Thyroid gland (tissue), 4 donors: Measurements from ENCODE around the gene BCLAF3.

Source experiments
- POLR2A ChIP-seq, 2 donors: fragments of 450-650 bp; IDR thresholded peaks; one replicate each; pipeline ENCODE4 v1.6.1; 2017; ENCODE audit warnings: antibody characterized with exemption in 2 of 2, mild to moderate bottlenecking in 2 of 2, moderate library complexity in 1 of 2
- TF ChIP-seq, protein P1 (sequence below), 6 experiments: fragments of 200-600 bp in 3 of 6; fragments of 450-650 bp in 3 of 6; sonication (generic) in 3 of 6; IDR thresholded peaks; one replicate each; pipeline ENCODE4 v1.5.1; 2016 to 2019; ENCODE audit warnings: antibody characterized with exemption in 6 of 6, mild to moderate bottlenecking in 2 of 6, inconsistent platforms in 1 of 6, moderate library complexity in 1 of 6

DNA sequence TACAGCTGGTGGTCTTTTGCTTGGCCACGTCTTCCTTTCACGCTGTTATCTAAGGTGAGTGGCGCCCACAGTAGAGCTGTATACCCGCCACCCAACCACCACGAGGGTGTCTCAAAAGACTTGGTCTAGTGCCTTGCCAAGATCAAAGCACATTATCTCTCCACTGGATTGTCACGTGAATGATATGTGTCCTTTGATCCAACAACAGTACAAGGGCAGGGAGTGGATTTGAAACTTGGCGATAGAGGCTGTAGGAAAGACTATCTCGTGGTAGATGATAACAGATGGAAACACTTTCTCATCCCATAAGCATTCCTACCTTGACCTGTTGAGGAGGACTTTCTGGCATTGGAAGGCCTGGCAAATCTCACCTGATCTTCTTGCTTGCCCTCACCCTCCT, 37.7 kb upstream of the BCLAF3 start:
- TF ChIP-seq, protein P1, sequence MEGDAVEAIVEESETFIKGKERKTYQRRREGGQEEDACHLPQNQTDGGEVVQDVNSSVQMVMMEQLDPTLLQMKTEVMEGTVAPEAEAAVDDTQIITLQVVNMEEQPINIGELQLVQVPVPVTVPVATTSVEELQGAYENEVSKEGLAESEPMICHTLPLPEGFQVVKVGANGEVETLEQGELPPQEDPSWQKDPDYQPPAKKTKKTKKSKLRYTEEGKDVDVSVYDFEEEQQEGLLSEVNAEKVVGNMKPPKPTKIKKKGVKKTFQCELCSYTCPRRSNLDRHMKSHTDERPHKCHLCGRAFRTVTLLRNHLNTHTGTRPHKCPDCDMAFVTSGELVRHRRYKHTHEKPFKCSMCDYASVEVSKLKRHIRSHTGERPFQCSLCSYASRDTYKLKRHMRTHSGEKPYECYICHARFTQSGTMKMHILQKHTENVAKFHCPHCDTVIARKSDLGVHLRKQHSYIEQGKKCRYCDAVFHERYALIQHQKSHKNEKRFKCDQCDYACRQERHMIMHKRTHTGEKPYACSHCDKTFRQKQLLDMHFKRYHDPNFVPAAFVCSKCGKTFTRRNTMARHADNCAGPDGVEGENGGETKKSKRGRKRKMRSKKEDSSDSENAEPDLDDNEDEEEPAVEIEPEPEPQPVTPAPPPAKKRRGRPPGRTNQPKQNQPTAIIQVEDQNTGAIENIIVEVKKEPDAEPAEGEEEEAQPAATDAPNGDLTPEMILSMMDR (IDR thresholded peaks at IDR 0.05): no peak
- no peak for TF ChIP-seq POLR2A (IDR thresholded peaks at IDR 0.05)
